A673 (cell line): ENCODE measurements around the gene CHMP6. TPM values are rescaled to one million over a fixed set of nuclear protein-coding genes. Genes with fewer than 3 reads are reported as not detected.

Experiments
- BruUV-seq: library from RNA; stranded (reverse); fragments of 400-500 nt; replicated peaks from 2 replicates; lab custom pipeline; 2021; lab: Mats Ljungman, UMichigan
- CTCF ChIA-PET: fragments of 300-600 bp; sonication (Branson Sonifier 250); formaldehyde crosslinking; loops from one replicate; lab custom pipeline; 2022; ENCODE audit warnings: antibody characterized with exemption; lab: Charles Lee
- POLR2A ChIA-PET: fragments of 300-600 bp; sonication (Branson Sonifier 250); formaldehyde crosslinking; loops from one replicate; lab custom pipeline; 2022; ENCODE audit warnings: antibody characterized with exemption; ENCODE audit not compliant: low non-redundant PET; lab: Charles Lee
- DNase-seq: peaks from one replicate; pipeline ENCODE4 v3.0.0-alpha.2; 2015; ENCODE audit warnings: low spot score
- H3K27ac ChIP-seq: fragments of 200-600 bp; sonication (generic); 2 replicates; pipeline ENCODE4 v1.5.1; 2016; ENCODE audit warnings: mixed run types, low read depth, mild to moderate bottlenecking, mixed read lengths, antibody characterized with exemption, low read length; ENCODE audit not compliant: poor library complexity, severe bottlenecking
- H3K27me3 ChIP-seq: fragments of 200-600 bp; sonication (generic); replicated peaks from 2 replicates; pipeline ENCODE4 v1.6.1; 2017; ENCODE audit warnings: mixed run types, low read depth, mild to moderate bottlenecking, mixed read lengths, antibody characterized with exemption, low read length; ENCODE audit not compliant: insufficient read depth, poor library complexity
- H3K36me3 ChIP-seq: fragments of 200-600 bp; sonication (generic); 2 replicates; pipeline ENCODE4 v1.6.1; 2016; ENCODE audit warnings: mixed run types, mild to moderate bottlenecking, mixed read lengths, antibody characterized with exemption, low read length; ENCODE audit not compliant: insufficient read depth, poor library complexity, severe bottlenecking
- H3K4me1 ChIP-seq: fragments of 200-600 bp; sonication (generic); 2 replicates; pipeline ENCODE4 v1.6.1; 2017; ENCODE audit warnings: mixed run types, mild to moderate bottlenecking, mixed read lengths, antibody characterized with exemption, low read length; ENCODE audit not compliant: insufficient read depth, poor library complexity, severe bottlenecking
- H3K4me3 ChIP-seq: fragments of 200-600 bp; sonication (generic); 2 replicates; pipeline ENCODE4 v1.5.1; 2016; ENCODE audit warnings: low read depth, mixed run types, mild to moderate bottlenecking, mixed read lengths, low read length; ENCODE audit not compliant: poor library complexity, severe bottlenecking
- H3K9me3 ChIP-seq: fragments of 200-600 bp; sonication (generic); 2 replicates; pipeline ENCODE4 v1.6.1; 2016; ENCODE audit warnings: mixed run types, low read depth, mild to moderate bottlenecking, mixed read lengths, antibody characterized with exemption, low read length; ENCODE audit not compliant: poor library complexity, severe bottlenecking
- EZH2 ChIP-seq: fragments of 200-600 bp; sonication (generic); IDR thresholded peaks from 2 replicates; pipeline ENCODE4 v1.6.1; 2017; ENCODE audit warnings: borderline replicate concordance, low read depth, mild to moderate bottlenecking, mixed read lengths, antibody characterized with exemption, low read length; ENCODE audit not compliant: poor library complexity, severe bottlenecking
- intact Hi-C: fragments of 100-400 bp; cut with micrococcal nuclease; formaldehyde crosslinking; loops from one replicate; pipeline ENCODE4 v1.10.0; 2022; ENCODE audit not compliant: unreplicated experiment
- total RNA-seq: library from RNA; stranded (reverse); gene quantifications from 2 replicates; pipeline ENCODE4 v1.2.3, GENCODE V29; 2021
- TF ChIP-seq, protein P1 (sequence below): fragments of 300-800, 200-600 bp; sonication (generic); conservative IDR thresholded peaks from 2 replicates; pipeline ENCODE4 v1.5.1; 2017; ENCODE audit warnings: low read depth, mild to moderate bottlenecking, antibody characterized with exemption, low read length, moderate library complexity, mixed read lengths

The CHMP6 gene
- total RNA-seq, 1 experiment from 2014 or later: 18.7 TPM

- Histone ChIP-seq H3K27me3 (peaks cover 20% of the 10 kb centered on the region), H3K4me1 (peaks cover 19% of the 10 kb centered on the region), H3K36me3 (peaks cover 23% of the 10 kb centered on the region), H3K27ac (no peak overlapping the region), H3K9me3 (no peaks in the 10 kb centered on the region), H3K4me3 (no peak overlapping the region)
- intact Hi-C loops: no loop called here
- BruUV-seq: no TSS peak
- CTCF ChIA-PET: interaction anchor here (0.6 kb wide), 1 partner anchor 117 kb away, joined by 3 read pairs; no protein-coding TSS in a partner anchor
- DNase-seq: no peak
- TF ChIP-seq, protein P1, sequence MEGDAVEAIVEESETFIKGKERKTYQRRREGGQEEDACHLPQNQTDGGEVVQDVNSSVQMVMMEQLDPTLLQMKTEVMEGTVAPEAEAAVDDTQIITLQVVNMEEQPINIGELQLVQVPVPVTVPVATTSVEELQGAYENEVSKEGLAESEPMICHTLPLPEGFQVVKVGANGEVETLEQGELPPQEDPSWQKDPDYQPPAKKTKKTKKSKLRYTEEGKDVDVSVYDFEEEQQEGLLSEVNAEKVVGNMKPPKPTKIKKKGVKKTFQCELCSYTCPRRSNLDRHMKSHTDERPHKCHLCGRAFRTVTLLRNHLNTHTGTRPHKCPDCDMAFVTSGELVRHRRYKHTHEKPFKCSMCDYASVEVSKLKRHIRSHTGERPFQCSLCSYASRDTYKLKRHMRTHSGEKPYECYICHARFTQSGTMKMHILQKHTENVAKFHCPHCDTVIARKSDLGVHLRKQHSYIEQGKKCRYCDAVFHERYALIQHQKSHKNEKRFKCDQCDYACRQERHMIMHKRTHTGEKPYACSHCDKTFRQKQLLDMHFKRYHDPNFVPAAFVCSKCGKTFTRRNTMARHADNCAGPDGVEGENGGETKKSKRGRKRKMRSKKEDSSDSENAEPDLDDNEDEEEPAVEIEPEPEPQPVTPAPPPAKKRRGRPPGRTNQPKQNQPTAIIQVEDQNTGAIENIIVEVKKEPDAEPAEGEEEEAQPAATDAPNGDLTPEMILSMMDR: no peak
- no peak for TF ChIP-seq EZH2
- POLR2A ChIA-PET: no interaction called here
Measured at GRCh38 chr17:80999536-81000333, 8.1 kb downstream of the CHMP6 start.

GRCh38 chr17:81000334-81000630 is 8.6 kb downstream of the CHMP6 start:
- BruUV-seq: no TSS peak
- H3K4me1 ChIP-seq: peaks cover 19% of the 10 kb centered on the region
- no peak overlapping the region for H3K27ac ChIP-seq
- peaks cover 20% of the 10 kb centered on the region for H3K36me3 ChIP-seq
- H3K4me3 ChIP-seq: no peak overlapping the region
- DNase-seq: no peak
- H3K9me3 ChIP-seq: no peaks in the 10 kb centered on the region
- intact Hi-C loops: no loop called here
- ChIA-PET CTCF (no interaction called here), POLR2A (no interaction called here)
- TF ChIP-seq EZH2: no peak
- TF ChIP-seq, protein P1: no peak
- H3K27me3 ChIP-seq: peaks cover 25% of the 10 kb centered on the region

DNA sequence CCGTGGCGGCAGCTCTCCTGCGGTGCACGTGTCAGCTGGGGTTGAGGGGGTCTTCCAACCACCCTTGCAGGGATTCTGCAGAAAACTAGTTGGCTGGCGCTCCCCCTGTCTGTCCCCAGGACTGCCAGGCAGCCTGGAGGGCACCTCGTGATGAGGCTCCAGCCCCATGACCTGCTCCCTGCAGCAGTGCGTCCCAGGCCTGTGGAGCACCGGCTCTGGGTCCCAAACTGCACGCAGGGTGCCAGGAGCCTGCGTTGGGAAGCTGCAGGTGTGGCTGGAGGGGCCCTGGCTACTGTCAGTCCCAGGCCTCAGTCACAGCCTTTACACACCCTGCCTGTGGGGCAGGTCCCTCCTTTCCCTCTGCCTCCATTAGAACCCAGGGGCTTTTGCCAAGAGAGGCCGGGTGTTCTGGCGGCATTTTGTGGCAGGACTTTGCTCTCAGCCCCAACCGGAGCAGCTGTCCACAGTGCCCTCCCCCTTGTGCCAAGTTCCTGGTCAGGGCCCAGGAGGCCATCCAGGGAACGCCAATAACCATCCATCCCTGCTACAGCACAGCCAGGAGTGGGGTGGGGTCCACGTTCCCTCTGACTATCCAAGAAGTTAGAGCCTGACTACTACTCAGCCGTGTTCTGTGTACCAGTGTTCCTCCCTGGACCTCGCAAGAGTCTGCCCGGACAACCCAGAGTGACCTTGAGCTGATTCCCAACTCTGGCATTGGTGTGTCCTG is 9.2 kb downstream of the CHMP6 start:
- H3K4me1 ChIP-seq: peaks cover 19% of the 10 kb centered on the region
- H3K9me3 ChIP-seq: no peaks in the 10 kb centered on the region
- ChIA-PET POLR2A (no interaction called here), CTCF (no interaction called here)
- H3K27ac ChIP-seq: no peak overlapping the region
- peaks cover 29% of the 10 kb centered on the region for H3K27me3 ChIP-seq
- intact Hi-C loops: no loop called here
- BruUV-seq: no TSS peak
- DNase-seq: no peak
- peaks cover 15% of the 10 kb centered on the region for H3K36me3 ChIP-seq
- no peak for TF ChIP-seq EZH2
- TF ChIP-seq, protein P1: no peak
- H3K4me3 ChIP-seq: no peak overlapping the region
